Lower lobe of right lung (tissue), 2 donors: ENCODE data around the gene SYNPO. TPM values are rescaled to one million over a fixed set of nuclear protein-coding genes. Genes with fewer than 3 reads are reported as not detected.

Experiments used
- ATAC-seq, 2 donors: fragments of 200-7000 bp; cut with Tn5 transposase; one replicate each; pipeline ENCODE4 v1.9.1; 2020 to 2022; ENCODE audit warnings: mild to moderate bottlenecking in 2 of 2, moderate library complexity in 2 of 2
- DNase-seq: peaks from one replicate; pipeline ENCODE4 v3.0.0-alpha.2; 2020
- H3K27ac ChIP-seq: fragments of 200-600 bp; one replicate; pipeline ENCODE4 v1.8.0; 2022
- H3K27me3 ChIP-seq: fragments of 200-600 bp; one replicate; pipeline ENCODE4 v1.8.0; 2022; ENCODE audit warnings: low read depth
- H3K36me3 ChIP-seq: fragments of 200-600 bp; one replicate; pipeline ENCODE4 v1.8.0; 2022; ENCODE audit warnings: mild to moderate bottlenecking
- H3K4me1 ChIP-seq: fragments of 200-600 bp; one replicate; pipeline ENCODE4 v1.8.0; 2022
- H3K4me3 ChIP-seq: fragments of 200-600 bp; one replicate; pipeline ENCODE4 v1.8.0; 2022; ENCODE audit warnings: mild to moderate bottlenecking
- H3K9me3 ChIP-seq: fragments of 200-600 bp; one replicate; pipeline ENCODE4 v1.8.0; 2022
- CTCF ChIP-seq: fragments of 200-600 bp; IDR thresholded peaks from one replicate; pipeline ENCODE4 v1.8.0; 2022; ENCODE audit warnings: antibody characterized with exemption, mild to moderate bottlenecking
- intact Hi-C: fragments of 100-400 bp; cut with DNase I; formaldehyde crosslinking; loops from one replicate; pipeline ENCODE4 v1.11.0; 2022
- total RNA-seq: library from RNA; stranded (reverse); fragmentation: NEBNext Ultra II Directional; extraction: Animal tissue kit (Norgen Biotek cat#: 25700); gene quantifications from one replicate; pipeline ENCODE4 v1.2.1, GENCODE V29; 2021
- donor health status: DM: no; HTN: yes; CAD: no; lungs with severe emphysema.

The SYNPO gene
- total RNA-seq, 1 donor from 2014 or later, result 90.6 TPM

- intact Hi-C loops, result no loop called here
- no peak for DNase-seq
Observed at GRCh38 chr5:150612905-150613670, 27.4 kb upstream of the SYNPO start.

GRCh38 chr5:150613991-150614660 lies 26.3 kb upstream of the SYNPO start:
- no peaks in the 10 kb centered on the region for H3K36me3 ChIP-seq
- H3K9me3 ChIP-seq, result no peaks in the 10 kb centered on the region
- H3K4me3 ChIP-seq, result no peak overlapping the region
- intact Hi-C loops, result no loop called here
- TF ChIP-seq CTCF, result no peak
- DNase-seq (no peak), ATAC-seq (no peak)
- no peak overlapping the region for H3K27ac ChIP-seq
- H3K27me3 ChIP-seq, result no peaks in the 10 kb centered on the region
- H3K4me1 ChIP-seq, result peaks cover 85% of the 10 kb centered on the region

More at GRCh38 chr5:150612905-150613670, 27.4 kb upstream of the SYNPO start:
- no peak overlapping the region for H3K4me3 ChIP-seq
- H3K4me1 ChIP-seq, result peaks cover 75% of the 10 kb centered on the region
- no peak for ATAC-seq
- no peak for TF ChIP-seq CTCF
- no peaks in the 10 kb centered on the region for H3K36me3 ChIP-seq
- H3K9me3 ChIP-seq, result no peaks in the 10 kb centered on the region
- H3K27ac ChIP-seq, result no peak overlapping the region
- H3K27me3 ChIP-seq, result no peaks in the 10 kb centered on the region

GRCh38 chr5:150614661-150615060 lies 25.8 kb upstream of the SYNPO start:
- Histone ChIP-seq H3K4me1 (peaks cover 91% of the 10 kb centered on the region), H3K4me3 (no peak overlapping the region), H3K27me3 (no peaks in the 10 kb centered on the region), H3K9me3 (no peaks in the 10 kb centered on the region), H3K36me3 (no peaks in the 10 kb centered on the region), H3K27ac (peak overlapping the region; percentile 62)
- ATAC-seq (no peak), DNase-seq (no peak)
- intact Hi-C loops, result no loop called here
- no peak for TF ChIP-seq CTCF

- intact Hi-C loops, result no loop called here
- no peak for TF ChIP-seq CTCF
- Histone ChIP-seq H3K36me3 (no peaks in the 10 kb centered on the region), H3K9me3 (no peaks in the 10 kb centered on the region), H3K4me1 (peaks cover 93% of the 10 kb centered on the region), H3K27ac (peak overlapping the region; percentile 62), H3K27me3 (no peaks in the 10 kb centered on the region), H3K4me3 (no peak overlapping the region)
- DNase-seq (peak; percentile 57), ATAC-seq (peak; percentile 59 to 67)
Observed at GRCh38 chr5:150615141-150615699, 25.2 kb upstream of the SYNPO start.

GRCh38 chr5:150616024-150616470 lies 24.4 kb upstream of the SYNPO start:
- no peaks in the 10 kb centered on the region for H3K27me3 ChIP-seq
- ATAC-seq (peak; percentile 9 to 49), DNase-seq (peak; percentile 60)
- peaks cover 91% of the 10 kb centered on the region for H3K4me1 ChIP-seq
- H3K4me3 ChIP-seq, result no peak overlapping the region
- intact Hi-C loops, result no loop called here
- no peaks in the 10 kb centered on the region for H3K36me3 ChIP-seq
- no peaks in the 10 kb centered on the region for H3K9me3 ChIP-seq
- H3K27ac ChIP-seq, result peak overlapping the region; percentile 62
- no peak for TF ChIP-seq CTCF
